MM.1S (cell line): Measurements from ENCODE around the gene BICD1.

Source experiments
- DNase-seq: peaks from one replicate; pipeline ENCODE4 v3.0.0-alpha.2; 2015
- H2AFZ ChIP-seq: fragments of 300-600 bp; sonication (generic); 2 replicates; pipeline ENCODE4 v1.6.0; 2016; ENCODE audit warnings: antibody characterized with exemption, low read length
- H3F3A ChIP-seq: fragments of 300-600 bp; sonication (generic); 2 replicates; pipeline ENCODE4 v1.6.1; 2016; ENCODE audit warnings: mild to moderate bottlenecking, antibody characterized with exemption, low read length, moderate library complexity, mixed read lengths; ENCODE audit not compliant: insufficient read depth
- H3K27ac ChIP-seq: fragments of 300-600 bp; sonication (generic); 2 replicates; pipeline ENCODE4 v1.5.1; 2016; ENCODE audit warnings: mild to moderate bottlenecking, low read length
- H3K27me3 ChIP-seq: fragments of 300-600 bp; sonication (generic); replicated peaks from 2 replicates; pipeline ENCODE4 v1.6.0; 2016; ENCODE audit warnings: low read length; ENCODE audit not compliant: insufficient read depth
- H3K36me3 ChIP-seq: fragments of 300-600 bp; sonication (generic); replicated peaks from 2 replicates; pipeline ENCODE4 v1.6.1; 2016; ENCODE audit warnings: mild to moderate bottlenecking, low read length, mixed read lengths; ENCODE audit not compliant: insufficient read depth
- H3K4me1 ChIP-seq: fragments of 300-600 bp; sonication (generic); 2 replicates; pipeline ENCODE4 v1.6.1; 2016; ENCODE audit warnings: low read length, mixed read lengths
- H3K4me2 ChIP-seq: fragments of 300-600 bp; sonication (generic); 2 replicates; pipeline ENCODE4 v1.6.0; 2016; ENCODE audit warnings: low read depth, low read length
- H3K4me3 ChIP-seq: fragments of 300-600 bp; sonication (generic); 2 replicates; pipeline ENCODE4 v1.5.1; 2016; ENCODE audit warnings: low read length, mixed read lengths
- H3K79me2 ChIP-seq: fragments of 300-600 bp; sonication (generic); 2 replicates; pipeline ENCODE4 v1.6.1; 2016; ENCODE audit warnings: mixed run types, low read length, mixed read lengths
- H3K9ac ChIP-seq: fragments of 300-600 bp; sonication (generic); 2 replicates; pipeline ENCODE4 v1.6.1; 2016; ENCODE audit warnings: low read length, mixed read lengths
- H3K9me2 ChIP-seq: fragments of 300-600 bp; sonication (generic); replicated peaks from 2 replicates; pipeline ENCODE4 v1.6.1; 2016; ENCODE audit warnings: mild to moderate bottlenecking, low read length, mixed read lengths; ENCODE audit not compliant: insufficient read depth
- H3K9me3 ChIP-seq: fragments of 300-600 bp; sonication (generic); replicated peaks from 2 replicates; pipeline ENCODE4 v1.6.1; 2016; ENCODE audit warnings: mild to moderate bottlenecking, low read length, mixed read lengths; ENCODE audit not compliant: insufficient read depth
- H4K20me1 ChIP-seq: fragments of 300-600 bp; sonication (generic); 2 replicates; pipeline ENCODE4 v1.6.1; 2016; ENCODE audit warnings: mild to moderate bottlenecking, low read length, moderate library complexity, mixed read lengths; ENCODE audit not compliant: insufficient read depth
- EZH2 ChIP-seq: fragments of 300-600 bp; sonication (generic); optimal IDR thresholded peaks from 2 replicates; pipeline ENCODE3; 2017; ENCODE audit warnings: low read depth, mild to moderate bottlenecking, antibody characterized with exemption, low read length, mixed read lengths
- EZH2phosphoT487 ChIP-seq: fragments of 300-600 bp; sonication (generic); IDR thresholded peaks from 2 replicates; pipeline ENCODE4 v1.6.1; 2018; ENCODE audit warnings: antibody characterized with exemption, low read length
- TF ChIP-seq, protein P1 (sequence below): fragments of 300-600 bp; sonication (generic); IDR thresholded peaks from 2 replicates; pipeline ENCODE4 v1.5.1; 2016; ENCODE audit warnings: antibody characterized with exemption, low read length, mixed read lengths

Gene BICD1

DNA sequence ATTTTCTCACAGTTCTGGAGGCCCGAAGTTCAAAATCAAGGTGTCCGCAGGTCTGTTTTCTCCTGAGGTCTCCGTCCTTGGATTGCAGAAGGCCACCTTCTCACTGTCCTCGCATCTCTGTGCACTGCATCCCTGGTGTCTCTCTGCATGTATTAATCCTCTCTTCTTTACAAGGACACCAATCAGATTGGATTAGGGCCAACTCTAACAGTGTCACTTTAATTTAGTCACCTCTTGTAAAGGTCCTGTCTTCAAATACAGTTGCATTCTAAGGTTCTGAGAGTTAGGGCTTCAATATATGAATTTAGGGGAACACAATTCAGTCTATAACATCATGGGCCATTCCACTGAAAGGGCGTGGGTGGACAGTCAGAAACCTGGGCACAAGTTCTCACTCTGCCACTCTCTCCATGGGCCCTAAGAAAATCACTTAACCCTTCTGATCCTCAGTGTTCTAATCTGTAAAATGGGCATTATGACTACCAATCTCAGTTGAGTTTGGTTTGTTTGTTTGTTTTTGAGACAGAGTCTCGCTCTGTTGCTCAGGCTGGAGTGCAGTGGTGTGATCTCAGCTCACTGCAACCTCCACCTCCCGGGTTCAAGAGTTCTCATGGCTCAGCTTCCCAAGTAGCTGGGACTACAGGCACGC lies 251.1 kb downstream of the BICD1 start:
- TF ChIP-seq, protein P1, sequence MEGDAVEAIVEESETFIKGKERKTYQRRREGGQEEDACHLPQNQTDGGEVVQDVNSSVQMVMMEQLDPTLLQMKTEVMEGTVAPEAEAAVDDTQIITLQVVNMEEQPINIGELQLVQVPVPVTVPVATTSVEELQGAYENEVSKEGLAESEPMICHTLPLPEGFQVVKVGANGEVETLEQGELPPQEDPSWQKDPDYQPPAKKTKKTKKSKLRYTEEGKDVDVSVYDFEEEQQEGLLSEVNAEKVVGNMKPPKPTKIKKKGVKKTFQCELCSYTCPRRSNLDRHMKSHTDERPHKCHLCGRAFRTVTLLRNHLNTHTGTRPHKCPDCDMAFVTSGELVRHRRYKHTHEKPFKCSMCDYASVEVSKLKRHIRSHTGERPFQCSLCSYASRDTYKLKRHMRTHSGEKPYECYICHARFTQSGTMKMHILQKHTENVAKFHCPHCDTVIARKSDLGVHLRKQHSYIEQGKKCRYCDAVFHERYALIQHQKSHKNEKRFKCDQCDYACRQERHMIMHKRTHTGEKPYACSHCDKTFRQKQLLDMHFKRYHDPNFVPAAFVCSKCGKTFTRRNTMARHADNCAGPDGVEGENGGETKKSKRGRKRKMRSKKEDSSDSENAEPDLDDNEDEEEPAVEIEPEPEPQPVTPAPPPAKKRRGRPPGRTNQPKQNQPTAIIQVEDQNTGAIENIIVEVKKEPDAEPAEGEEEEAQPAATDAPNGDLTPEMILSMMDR: no peak
- no peak for TF ChIP-seq EZH2phosphoT487
- TF ChIP-seq EZH2: no peak
- H3K79me2 ChIP-seq: no peaks in the 10 kb centered on the region

DNA sequence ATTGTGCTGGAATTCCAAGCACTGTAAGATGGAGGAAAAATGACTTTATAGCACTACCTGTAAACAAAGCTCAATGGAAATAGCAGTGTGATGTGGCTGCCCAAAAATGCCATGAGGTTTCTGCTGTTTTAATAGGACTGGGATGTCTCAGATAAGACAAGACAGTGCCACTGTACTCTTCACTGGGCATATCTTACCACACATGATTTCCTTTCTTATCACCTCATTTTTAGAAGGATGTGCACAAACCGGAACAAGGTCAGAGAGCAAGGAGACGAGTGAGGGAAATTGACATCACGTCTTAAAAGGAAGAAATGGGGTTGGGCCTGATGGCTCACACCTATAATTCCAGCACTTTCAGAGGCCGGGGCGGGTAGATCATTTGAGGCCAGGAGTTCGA lies 254.3 kb downstream of the BICD1 start:
- Histone ChIP-seq H3K4me1 (no peaks in the 10 kb centered on the region), H3K4me2 (no peak overlapping the region), H4K20me1 (no peaks in the 10 kb centered on the region), H3F3A (no peaks in the 10 kb centered on the region), H3K9ac (no peak overlapping the region), H3K27me3 (no peaks in the 10 kb centered on the region), H3K27ac (no peak overlapping the region), H3K9me2 (no peaks in the 10 kb centered on the region), H3K36me3 (no peaks in the 10 kb centered on the region), H3K9me3 (no peaks in the 10 kb centered on the region), H2AFZ (no peak overlapping the region), H3K79me2 (no peaks in the 10 kb centered on the region), H3K4me3 (no peak overlapping the region)
- no peak for DNase-seq
- TF ChIP-seq, protein P1: no peak
- no peak for TF ChIP-seq EZH2
- TF ChIP-seq EZH2phosphoT487: no peak

More for the DNA sequence above, 251.1 kb downstream of the BICD1 start:
- Histone ChIP-seq H2AFZ (no peak overlapping the region), H3K4me1 (no peaks in the 10 kb centered on the region), H3K9ac (no peak overlapping the region), H3K4me2 (no peak overlapping the region), H3K9me3 (no peaks in the 10 kb centered on the region), H3K27ac (no peak overlapping the region), H3K36me3 (no peaks in the 10 kb centered on the region), H3K9me2 (no peaks in the 10 kb centered on the region), H3F3A (no peaks in the 10 kb centered on the region), H3K4me3 (no peak overlapping the region), H3K27me3 (no peaks in the 10 kb centered on the region), H4K20me1 (no peaks in the 10 kb centered on the region)
- DNase-seq: no peak

DNA sequence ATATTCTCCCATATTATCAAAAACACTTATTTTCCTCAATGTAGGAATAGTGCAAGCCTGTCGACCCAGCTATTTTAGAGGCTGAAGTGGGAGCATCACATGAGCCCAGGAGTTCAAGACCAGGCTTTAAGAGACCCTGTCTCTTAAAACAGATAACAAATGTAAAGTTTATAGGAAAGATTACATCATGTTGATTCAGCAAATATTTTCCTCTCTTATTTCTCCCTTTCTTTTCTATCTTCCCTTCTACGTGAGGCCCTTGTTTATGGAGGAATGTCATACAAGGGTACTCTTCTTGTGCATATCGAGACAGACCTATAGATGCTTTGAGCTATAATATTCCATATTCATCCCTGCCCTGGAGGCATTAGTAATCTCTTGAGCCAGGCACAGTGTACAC lies 256.2 kb downstream of the BICD1 start:
- Histone ChIP-seq H3F3A (no peaks in the 10 kb centered on the region), H3K4me1 (no peaks in the 10 kb centered on the region), H3K9me3 (no peaks in the 10 kb centered on the region), H3K27ac (no peak overlapping the region), H4K20me1 (no peaks in the 10 kb centered on the region), H3K36me3 (no peaks in the 10 kb centered on the region), H3K4me3 (no peak overlapping the region), H2AFZ (no peak overlapping the region), H3K27me3 (no peaks in the 10 kb centered on the region), H3K9ac (no peak overlapping the region), H3K79me2 (no peaks in the 10 kb centered on the region), H3K4me2 (no peak overlapping the region), H3K9me2 (no peaks in the 10 kb centered on the region)
- DNase-seq: no peak
- TF ChIP-seq EZH2phosphoT487 (no peak), EZH2 (no peak)
- TF ChIP-seq, protein P1: no peak
